ENCODE measurements around the gene CCDC57. TPM values are rescaled to one million over a fixed set of nuclear protein-coding genes. Genes with fewer than 3 reads are reported as not detected.

CCDC57 gene
- polyA plus RNA-seq, 3 donors from 2014 or later = 27.7 to 65.8 (median 28.8) TPM

DNA sequence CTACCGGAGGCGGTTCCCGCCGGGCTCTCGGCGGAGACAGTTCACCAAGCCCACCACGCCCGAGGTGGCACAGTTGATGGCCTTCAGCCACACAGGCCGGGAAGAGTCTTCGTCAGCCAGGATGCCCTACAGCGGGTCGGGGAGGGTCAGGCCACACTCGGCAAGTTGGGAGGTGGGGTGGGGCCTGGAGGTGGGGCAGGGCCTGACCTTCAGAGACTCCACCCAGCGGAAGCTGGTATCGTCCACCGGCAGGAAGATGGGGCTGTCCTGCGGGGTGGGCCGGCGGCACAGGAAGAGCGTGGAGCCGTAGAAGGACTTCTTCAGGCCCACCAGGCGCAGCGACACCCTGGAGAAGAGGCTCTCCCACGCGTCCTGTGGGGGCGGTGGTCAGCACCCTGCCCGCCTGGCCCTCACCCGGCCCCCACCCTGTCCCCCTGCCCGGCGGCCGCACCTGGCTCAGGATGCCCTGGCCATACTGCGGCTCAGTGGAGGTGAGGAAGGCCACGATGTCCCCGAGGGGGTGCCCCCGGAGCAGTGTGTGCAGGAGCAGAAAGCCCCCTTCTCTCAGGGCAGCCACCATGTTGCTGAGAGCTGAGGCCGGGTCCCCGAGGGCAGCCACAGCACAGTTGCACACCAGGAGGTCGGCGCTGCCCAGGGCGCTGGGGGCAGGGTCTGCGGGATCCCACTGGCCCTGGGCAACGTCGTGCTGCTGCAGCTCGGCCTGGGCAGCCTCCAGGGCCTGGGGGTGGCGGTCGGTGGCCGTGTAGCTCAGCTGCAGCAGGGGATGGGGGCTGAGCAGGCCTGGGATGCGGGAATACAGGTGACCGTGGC, 127.4 kb downstream of the CCDC57 start:
- no peaks in the 10 kb centered on the region for H3K36me3 Mint-ChIP-seq
- no peaks in the 10 kb centered on the region for H3K27me3 Mint-ChIP-seq (ENCODE audit: low read depth in 3 of 3)
- no peak for DNase-seq
- H3K27ac Mint-ChIP-seq = no peak overlapping the region
- H3K4me3 Mint-ChIP-seq = no peak overlapping the region
- H3K9me3 Mint-ChIP-seq = no peaks in the 10 kb centered on the region
- H3K4me1 Mint-ChIP-seq = no peaks in the 10 kb centered on the region

DNA sequence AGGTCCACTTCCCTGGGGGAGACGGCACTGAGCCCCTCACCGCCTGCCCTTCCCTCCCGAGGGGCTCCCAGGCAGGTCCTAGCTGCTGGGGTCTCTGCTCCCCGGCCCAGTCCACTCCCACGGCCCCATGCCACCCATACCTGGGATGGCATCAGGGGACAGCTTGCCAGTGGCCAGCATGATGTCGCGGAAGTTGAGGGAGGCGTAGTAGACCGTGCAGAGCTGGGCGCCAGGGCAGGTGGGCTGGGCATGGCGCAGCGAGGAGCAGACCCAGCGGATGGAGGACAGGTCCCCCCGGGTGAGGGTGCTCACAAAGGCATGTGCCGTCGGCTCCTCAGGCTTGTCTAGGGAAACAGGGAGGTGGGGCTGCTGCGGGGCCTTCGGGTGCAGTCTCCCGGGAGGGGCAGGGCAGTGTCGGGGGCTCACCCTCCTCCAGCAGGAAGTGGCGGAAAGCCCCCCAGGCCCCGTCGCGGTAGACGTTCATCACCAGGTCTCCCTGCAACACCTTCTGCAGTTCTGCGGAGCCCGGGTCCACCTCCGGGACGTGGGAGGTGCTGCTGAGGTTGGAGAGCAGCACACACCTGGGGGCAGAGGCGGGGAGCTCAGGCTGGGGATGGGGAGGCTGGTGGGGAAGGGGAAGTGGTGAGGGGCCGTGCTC, 128.1 kb downstream of the CCDC57 start:
- Mint-ChIP-seq H3K4me1 (no peaks in the 10 kb centered on the region), H3K36me3 (no peaks in the 10 kb centered on the region), H3K4me3 (no peak overlapping the region), H3K9me3 (no peaks in the 10 kb centered on the region), H3K27ac (no peak overlapping the region), H3K27me3 (ENCODE audit: low read depth in 3 of 3) (no peaks in the 10 kb centered on the region)
- DNase-seq = no peak

DNA sequence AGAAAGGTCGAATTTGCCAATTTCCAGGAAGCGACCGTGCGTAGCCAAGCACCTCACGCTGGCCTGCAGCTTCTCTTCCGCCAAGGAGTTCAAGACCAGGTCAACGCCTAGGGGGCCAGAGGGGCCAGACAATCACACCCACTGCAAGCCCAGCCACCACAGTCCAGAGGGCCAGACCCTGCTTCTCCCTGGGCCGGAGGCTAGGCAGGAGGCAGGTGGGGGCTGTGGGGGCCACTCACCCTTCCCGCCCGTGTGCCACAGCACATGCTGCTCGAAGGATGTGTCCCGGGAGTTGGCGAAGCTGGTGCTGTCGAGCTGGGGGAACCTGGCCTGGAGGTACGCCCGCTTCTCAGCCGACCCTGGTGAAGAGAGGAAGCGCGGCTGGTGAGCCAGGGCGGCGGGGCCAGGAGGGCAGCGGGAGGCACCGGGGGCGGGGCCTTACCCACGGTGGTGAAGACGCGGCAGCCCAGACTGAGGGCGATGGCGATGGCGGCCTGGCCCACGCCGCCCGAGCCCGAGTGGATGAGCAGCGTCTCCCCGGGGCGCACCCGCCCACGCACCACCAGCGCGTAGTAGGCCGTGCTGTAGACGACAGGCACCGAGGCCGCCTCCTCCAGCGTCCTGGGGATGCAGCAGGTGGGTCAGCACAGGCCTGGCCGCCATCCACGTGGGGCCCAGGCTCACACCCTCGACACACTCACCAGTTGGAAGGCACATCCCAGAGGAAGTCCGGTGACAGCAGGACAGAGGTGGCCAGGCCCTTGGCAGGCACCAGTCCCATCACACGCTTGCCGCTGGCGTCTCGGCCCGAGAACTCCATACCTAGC, 128.9 kb downstream of the CCDC57 start:
- DNase-seq = no peak
- H3K27ac Mint-ChIP-seq = no peak overlapping the region
- no peaks in the 10 kb centered on the region for H3K36me3 Mint-ChIP-seq
- H3K4me3 Mint-ChIP-seq = no peak overlapping the region
- no peaks in the 10 kb centered on the region for H3K27me3 Mint-ChIP-seq (ENCODE audit: low read depth in 3 of 3)
- no peaks in the 10 kb centered on the region for H3K9me3 Mint-ChIP-seq
- no peaks in the 10 kb centered on the region for H3K4me1 Mint-ChIP-seq

DNA sequence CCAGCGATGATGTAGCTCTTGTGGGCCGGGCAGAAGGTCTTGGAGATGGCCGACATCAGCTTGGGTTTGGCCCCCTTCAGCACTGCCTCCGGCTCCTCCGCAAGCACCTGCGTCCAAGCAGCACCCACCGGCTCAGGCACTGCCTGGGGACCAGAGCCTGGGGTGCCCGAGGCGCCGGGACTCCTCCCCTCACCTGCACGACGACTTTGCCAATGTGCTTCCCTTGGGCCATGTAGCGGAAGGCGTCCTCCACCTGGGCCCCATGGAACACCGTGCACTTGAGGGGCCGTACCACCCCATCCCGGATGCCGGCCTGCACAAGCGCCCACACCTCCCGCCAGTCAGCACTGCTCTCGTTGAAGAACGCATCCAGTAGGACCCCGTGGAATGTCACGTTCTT, 129.6 kb downstream of the CCDC57 start:
- Mint-ChIP-seq H3K27me3 (ENCODE audit: low read depth in 3 of 3) (no peaks in the 10 kb centered on the region), H3K4me1 (no peaks in the 10 kb centered on the region), H3K27ac (no peak overlapping the region), H3K4me3 (no peak overlapping the region), H3K9me3 (no peaks in the 10 kb centered on the region), H3K36me3 (peaks cover 0 to 3% (median 3%) of the 10 kb centered on the region in 3 donors)
- no peak for DNase-seq

DNA sequence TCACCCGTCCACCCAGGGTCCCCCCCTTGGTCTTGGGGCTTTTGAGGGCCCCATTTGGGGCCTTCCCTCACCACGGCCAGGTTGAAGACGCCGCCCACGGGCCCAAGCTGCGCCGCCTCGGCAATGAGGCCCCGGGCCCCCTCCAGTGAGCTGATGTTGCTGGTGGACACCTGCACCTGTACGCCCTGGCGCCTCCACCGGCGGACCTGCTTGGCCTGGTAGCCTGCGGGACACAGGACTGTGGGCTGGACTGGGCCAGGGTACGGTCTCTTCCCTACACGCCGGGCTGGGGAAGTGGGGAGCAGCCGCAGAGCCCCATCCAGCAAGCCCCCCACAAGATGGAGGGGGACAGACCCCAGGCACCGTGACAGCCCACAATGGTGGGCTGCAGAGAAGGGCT, 130.2 kb downstream of the CCDC57 start:
- Mint-ChIP-seq H3K27ac (no peak overlapping the region), H3K4me3 (no peak overlapping the region), H3K4me1 (no peaks in the 10 kb centered on the region), H3K36me3 (peaks cover 0 to 4% (median 3%) of the 10 kb centered on the region in 3 donors), H3K9me3 (no peaks in the 10 kb centered on the region), H3K27me3 (ENCODE audit: low read depth in 3 of 3) (no peaks in the 10 kb centered on the region)
- DNase-seq = no peak

DNA sequence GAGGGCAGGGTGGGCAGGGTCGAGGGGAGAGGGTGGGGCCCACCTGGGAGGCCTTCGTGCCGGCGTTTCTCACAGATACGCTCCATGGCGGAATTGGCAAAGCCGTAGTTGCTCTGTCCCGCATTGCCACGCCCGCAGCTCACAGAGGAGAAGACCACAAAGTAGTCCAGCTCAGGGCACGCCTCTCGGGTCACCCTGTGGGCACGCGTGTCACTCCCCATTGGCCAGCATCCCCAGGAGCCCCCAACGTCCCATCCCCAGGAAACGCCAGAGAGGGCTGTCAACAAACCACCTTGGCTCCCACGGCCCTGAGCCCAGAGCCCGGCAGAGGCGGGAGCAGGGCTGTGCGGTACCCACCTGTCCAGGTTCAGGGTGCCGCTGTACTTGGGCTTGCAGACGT, 130.7 kb downstream of the CCDC57 start:
- H3K4me3 Mint-ChIP-seq = no peak overlapping the region

DNA sequence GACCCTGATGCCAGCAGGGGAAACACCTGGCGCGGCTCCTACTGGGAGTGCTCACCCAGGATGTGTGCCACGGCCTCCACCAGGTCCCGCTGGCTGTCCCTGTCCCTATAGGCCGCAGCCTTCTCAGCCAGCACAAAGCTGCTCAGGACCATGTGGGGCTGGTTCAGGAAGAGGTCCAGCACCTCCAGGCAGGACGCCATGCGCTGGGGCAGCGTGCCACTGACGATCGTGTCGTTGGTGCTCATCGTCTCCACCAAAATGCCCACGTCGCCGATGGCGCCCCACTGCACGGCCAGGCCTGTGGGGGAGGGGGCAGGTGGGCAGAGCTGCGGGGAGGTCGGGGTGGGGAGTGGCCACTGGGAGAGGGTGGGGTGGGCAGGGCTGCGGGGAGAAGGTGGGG, 131.1 kb downstream of the CCDC57 start:
- no peak for DNase-seq
- Mint-ChIP-seq H3K4me1 (no peaks in the 10 kb centered on the region), H3K36me3 (peaks cover 0 to 4% (median 3%) of the 10 kb centered on the region in 3 donors), H3K27ac (no peak overlapping the region), H3K27me3 (ENCODE audit: low read depth in 3 of 3) (no peaks in the 10 kb centered on the region), H3K4me3 (no peak overlapping the region), H3K9me3 (no peaks in the 10 kb centered on the region)

More for the DNA sequence above, 130.7 kb downstream of the CCDC57 start:
- Mint-ChIP-seq H3K4me1 (no peaks in the 10 kb centered on the region), H3K27me3 (ENCODE audit: low read depth in 3 of 3) (no peaks in the 10 kb centered on the region), H3K9me3 (no peaks in the 10 kb centered on the region), H3K36me3 (peaks cover 0 to 4% (median 3%) of the 10 kb centered on the region in 3 donors), H3K27ac (no peak overlapping the region)
- DNase-seq = no peak

DNA sequence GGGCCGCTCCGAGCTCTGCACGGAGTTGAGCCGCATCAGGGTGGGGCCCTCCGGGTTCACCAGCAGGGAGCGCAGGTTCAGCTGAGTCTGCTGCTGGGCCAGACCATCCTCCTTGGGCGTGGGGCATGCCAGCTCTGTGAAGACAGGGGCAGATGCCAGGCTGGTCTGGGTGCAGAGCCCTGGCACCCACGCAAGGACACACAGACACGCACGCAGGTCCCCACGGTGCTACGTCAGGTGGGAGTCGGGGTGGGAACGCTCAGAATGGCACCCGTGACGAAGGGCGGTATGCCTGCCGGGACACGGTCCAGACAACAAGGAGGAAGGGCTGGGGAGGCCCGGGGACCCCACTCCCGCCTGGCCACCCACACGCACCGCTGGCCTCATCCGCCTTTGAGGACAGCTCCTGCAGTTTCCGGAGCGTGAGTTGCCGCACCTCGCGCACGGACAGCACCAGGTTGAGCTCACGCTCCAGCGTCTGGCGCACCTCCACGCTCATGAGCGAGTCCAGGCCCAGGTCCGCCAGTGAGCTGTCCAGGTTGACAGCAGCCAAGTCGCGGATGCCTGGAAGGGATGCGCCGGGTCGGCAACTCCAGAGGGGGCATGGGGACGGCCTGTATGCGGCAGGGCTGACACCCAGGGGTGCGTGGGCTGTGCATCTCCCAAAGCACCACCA, 131.7 kb downstream of the CCDC57 start:
- H3K4me3 Mint-ChIP-seq = no peak overlapping the region
- peaks cover 0 to 4% (median 3%) of the 10 kb centered on the region in 3 donors for H3K36me3 Mint-ChIP-seq
- no peaks in the 10 kb centered on the region for H3K4me1 Mint-ChIP-seq
- no peak overlapping the region for H3K27ac Mint-ChIP-seq
- H3K9me3 Mint-ChIP-seq = no peaks in the 10 kb centered on the region
- no peak for DNase-seq
- no peaks in the 10 kb centered on the region for H3K27me3 Mint-ChIP-seq (ENCODE audit: low read depth in 3 of 3)

DNA sequence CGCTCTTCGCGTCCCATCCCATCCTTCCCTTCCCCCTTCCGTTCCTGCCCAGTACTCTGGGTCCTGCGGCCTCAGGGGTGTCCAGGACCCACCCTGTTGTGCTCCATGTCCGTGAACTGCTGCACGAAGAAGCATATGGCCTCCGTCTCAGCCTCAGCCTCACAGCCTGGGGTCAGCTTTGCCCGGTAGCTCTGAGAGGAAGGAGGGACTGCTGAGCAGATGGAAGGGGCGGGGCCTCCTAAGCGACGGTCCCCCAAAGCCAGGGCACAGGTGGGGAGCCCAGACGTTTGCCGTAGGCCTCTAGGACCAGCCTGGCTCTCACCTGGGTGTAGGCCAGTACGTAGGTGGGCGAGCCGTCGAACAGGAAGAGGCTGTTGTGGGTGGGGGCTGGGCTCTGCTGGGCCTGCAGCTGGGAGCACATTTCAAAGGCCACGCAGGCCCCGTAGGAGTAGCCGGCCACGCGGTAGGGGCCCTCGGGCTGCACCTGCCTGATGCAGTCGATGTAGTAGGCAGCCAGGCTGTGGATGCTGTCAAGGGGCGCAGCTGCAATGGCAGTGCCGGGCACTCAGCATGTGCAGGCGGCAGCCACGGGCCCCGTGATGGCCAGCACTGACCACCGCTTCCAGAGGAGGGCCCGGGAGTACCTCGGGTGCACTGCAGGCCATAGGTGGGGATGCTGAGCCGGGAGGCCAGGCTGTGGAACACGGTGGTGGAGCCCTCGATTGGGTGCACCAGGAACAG, 132.4 kb downstream of the CCDC57 start:
- peaks cover 0 to 4% (median 3%) of the 10 kb centered on the region in 3 donors for H3K36me3 Mint-ChIP-seq
- H3K4me3 Mint-ChIP-seq = no peak overlapping the region
- DNase-seq = no peak
- no peak overlapping the region for H3K27ac Mint-ChIP-seq
- H3K4me1 Mint-ChIP-seq = no peaks in the 10 kb centered on the region
- no peaks in the 10 kb centered on the region for H3K9me3 Mint-ChIP-seq
- H3K27me3 Mint-ChIP-seq (ENCODE audit: low read depth in 3 of 3) = no peaks in the 10 kb centered on the region

DNA sequence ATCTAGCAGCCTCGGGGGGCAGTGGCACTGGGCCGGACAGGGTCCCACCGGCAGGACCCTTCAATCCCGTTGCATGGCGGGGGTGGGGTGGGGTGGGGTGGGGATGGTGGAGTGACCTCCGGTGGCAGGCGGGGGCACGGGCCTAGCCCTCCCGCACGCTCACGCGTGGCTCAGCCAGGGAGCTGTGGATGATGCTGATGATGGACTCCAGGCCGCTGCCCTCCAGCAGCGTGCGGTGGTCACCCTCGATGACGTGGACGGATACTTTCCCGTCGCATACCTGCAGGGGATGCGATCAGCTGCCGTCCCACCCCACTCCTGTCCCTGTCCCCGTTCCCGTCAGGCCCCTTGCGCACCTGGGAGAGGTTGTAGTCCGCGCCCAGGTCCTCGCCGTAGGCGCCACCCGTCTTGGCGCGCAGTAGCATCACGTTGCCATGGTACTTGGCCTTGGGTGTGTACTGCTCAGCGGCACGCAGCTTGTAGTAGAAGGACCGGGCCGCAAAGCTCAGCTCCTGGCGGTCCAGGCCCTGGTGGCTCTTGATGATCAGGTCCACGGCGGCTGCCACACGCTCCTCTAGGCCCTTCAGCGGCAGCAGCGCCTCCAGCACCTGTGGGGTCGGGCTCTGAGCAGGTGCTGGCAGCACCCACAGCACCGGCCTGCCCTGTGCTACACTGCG, 133.5 kb downstream of the CCDC57 start:
- H3K27ac Mint-ChIP-seq = no peak overlapping the region
- no peaks in the 10 kb centered on the region for H3K9me3 Mint-ChIP-seq
- peaks cover 0 to 4% (median 3%) of the 10 kb centered on the region in 3 donors for H3K36me3 Mint-ChIP-seq
- DNase-seq = no peak
- no peaks in the 10 kb centered on the region for H3K27me3 Mint-ChIP-seq (ENCODE audit: low read depth in 3 of 3)
- no peaks in the 10 kb centered on the region for H3K4me1 Mint-ChIP-seq
- H3K4me3 Mint-ChIP-seq = no peak overlapping the region

DNA sequence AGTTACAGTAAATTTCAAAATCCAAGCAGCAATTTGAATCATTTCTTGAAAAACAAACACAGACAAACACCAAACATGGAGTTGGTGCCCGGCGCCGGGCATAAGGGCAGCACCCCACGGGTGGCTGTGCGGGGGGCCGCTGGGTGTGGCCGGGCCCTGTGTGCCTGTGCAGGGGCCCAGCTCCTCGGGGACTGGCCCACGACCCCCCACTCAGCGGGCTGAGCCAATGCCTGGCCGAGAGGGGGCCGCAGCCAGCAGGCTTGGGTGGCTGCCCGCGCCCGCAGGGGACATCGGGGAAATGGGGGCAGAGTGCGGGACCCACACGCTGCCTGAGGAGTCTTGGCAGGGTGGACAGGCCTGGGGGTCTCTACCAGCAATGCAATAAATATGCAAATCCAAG, 134.2 kb downstream of the CCDC57 start:
- H3K4me1 Mint-ChIP-seq = no peaks in the 10 kb centered on the region
- no peaks in the 10 kb centered on the region for H3K9me3 Mint-ChIP-seq
- H3K36me3 Mint-ChIP-seq = peaks cover 0 to 4% (median 3%) of the 10 kb centered on the region in 3 donors
- no peak for DNase-seq
- no peak overlapping the region for H3K4me3 Mint-ChIP-seq
- no peaks in the 10 kb centered on the region for H3K27me3 Mint-ChIP-seq (ENCODE audit: low read depth in 3 of 3)
- no peak overlapping the region for H3K27ac Mint-ChIP-seq

DNA sequence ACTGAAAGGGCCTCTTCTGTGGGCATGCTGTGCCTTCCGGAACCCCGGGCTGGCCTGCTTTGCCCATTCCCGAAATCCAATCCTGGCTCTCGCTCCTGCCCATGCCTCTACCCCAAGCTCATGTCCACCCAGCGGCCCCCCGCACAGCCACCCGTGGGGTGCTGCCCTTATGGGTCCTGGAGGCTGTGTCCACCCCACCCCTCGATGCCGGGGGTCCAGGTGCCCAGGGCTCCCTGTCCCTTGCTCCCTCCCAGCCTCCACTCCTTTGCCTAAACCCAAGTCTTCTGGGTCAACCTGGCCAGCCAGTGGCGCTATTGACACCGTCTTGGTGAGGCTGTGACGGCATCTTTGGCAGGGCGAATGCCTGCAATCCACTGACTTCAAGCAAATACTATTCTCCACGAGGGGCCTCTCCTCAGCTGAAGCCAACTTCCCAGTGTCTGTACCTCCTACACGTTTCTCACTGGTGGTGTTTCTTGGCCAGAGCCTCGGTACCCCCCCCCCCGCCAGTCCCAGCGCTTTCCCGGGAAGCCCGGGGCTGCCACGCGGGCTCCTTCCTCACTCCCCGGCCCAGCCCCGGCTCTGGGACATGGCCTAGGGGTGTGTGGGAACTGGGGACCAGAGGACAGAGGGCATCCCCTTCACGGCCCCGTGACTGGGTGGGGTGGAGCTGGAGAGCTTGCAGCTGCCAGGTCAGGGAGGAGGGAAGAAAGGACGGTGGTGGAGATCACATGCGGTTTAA, 134.9 kb downstream of the CCDC57 start:
- H3K4me1 Mint-ChIP-seq = no peaks in the 10 kb centered on the region
- H3K9me3 Mint-ChIP-seq = no peaks in the 10 kb centered on the region
- peaks cover 0 to 2% (median 2%) of the 10 kb centered on the region in 3 donors for H3K27me3 Mint-ChIP-seq (ENCODE audit: low read depth in 3 of 3)
- no peak overlapping the region for H3K27ac Mint-ChIP-seq
- DNase-seq = no peak
- no peak overlapping the region for H3K4me3 Mint-ChIP-seq
- H3K36me3 Mint-ChIP-seq = peaks cover 0 to 4% (median 3%) of the 10 kb centered on the region in 3 donors

All from immature natural killer cell (primary cell).